ENCODE results near the gene PID1. TPM values are rescaled to one million over a fixed set of nuclear protein-coding genes. Genes with fewer than 3 reads are reported as not detected.

Gene PID1, protein sequence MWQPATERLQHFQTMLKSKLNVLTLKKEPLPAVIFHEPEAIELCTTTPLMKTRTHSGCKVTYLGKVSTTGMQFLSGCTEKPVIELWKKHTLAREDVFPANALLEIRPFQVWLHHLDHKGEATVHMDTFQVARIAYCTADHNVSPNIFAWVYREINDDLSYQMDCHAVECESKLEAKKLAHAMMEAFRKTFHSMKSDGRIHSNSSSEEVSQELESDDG
- total RNA-seq: 10 to 100 TPM; 13.5 to 60.3 (median 42.0) TPM

DNA sequence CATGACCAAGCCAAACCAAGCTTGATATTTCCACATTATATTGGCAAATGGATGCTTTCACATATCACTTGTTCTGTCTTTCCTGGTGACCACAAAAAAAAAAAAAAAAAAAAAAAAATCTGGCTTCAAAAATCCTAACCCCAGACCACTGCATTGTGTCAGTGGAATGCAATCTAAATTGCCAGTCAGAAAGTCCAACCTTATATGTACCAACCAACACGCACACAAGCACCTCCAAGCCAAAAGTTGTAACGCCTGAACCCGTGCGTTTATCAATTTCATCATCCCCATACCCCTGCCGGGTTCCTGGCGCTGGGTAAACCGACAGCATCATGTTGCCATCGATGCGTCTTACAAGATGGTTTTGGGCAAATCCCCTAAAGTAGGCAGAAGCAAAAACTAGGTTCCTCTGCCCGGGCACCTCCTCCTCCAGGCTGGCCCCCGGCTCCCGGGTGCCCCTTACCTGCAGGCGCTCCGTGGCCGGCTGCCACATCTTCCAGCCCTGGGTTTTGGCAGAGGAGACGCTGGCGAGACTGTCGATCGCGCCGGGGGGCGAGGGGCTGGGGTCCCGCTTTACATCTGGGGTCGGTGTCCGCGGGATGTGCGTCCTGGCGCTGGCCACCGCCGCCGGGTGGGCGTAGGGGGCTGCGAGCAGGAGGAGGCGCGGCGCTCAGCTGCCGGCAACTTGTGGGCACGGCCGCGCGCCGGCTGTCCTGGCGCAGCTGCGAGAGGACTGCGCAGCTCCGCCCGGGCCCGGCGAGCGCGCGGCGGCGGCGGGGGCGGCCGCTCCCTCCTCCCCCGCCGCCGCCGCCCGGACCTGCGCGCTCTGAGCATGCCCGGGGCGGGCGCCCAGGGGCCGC, at the start of gene PID1:
Gene PID1 (minus strand): TSS at position 737 of the 860 bp plus-strand sequence. CDS start 244 bp downstream, at position 493.
- no peaks in the 10 kb centered on the region for H3K27me3 ChIP-seq
- H3K36me3 ChIP-seq: no peaks in the 10 kb centered on the region
- intact Hi-C loops (cut with DNase I; ENCODE audit: low total_unique reads): no loop called here
- H3K9me3 ChIP-seq: no peaks in the 10 kb centered on the region
- TF ChIP-seq, protein P1, sequence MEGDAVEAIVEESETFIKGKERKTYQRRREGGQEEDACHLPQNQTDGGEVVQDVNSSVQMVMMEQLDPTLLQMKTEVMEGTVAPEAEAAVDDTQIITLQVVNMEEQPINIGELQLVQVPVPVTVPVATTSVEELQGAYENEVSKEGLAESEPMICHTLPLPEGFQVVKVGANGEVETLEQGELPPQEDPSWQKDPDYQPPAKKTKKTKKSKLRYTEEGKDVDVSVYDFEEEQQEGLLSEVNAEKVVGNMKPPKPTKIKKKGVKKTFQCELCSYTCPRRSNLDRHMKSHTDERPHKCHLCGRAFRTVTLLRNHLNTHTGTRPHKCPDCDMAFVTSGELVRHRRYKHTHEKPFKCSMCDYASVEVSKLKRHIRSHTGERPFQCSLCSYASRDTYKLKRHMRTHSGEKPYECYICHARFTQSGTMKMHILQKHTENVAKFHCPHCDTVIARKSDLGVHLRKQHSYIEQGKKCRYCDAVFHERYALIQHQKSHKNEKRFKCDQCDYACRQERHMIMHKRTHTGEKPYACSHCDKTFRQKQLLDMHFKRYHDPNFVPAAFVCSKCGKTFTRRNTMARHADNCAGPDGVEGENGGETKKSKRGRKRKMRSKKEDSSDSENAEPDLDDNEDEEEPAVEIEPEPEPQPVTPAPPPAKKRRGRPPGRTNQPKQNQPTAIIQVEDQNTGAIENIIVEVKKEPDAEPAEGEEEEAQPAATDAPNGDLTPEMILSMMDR (IDR thresholded peaks at IDR 0.05): no peak
- TF ChIP-seq POLR2AphosphoS5 (IDR thresholded peaks at IDR 0.05) (peak in 2 of 3 donors; percentile 42 to 47), POLR2A (IDR thresholded peaks at IDR 0.05) (no peak)
- H3K27ac ChIP-seq: peak within 1 kb of the TSS; percentile 60 to 84
- H3K4me3 ChIP-seq: peak within 1 kb of the TSS; percentile 63 to 94 (median 84)
- no peak for DNase-seq (ENCODE audit: low spot score in 2 of 2)
- no peaks in the 10 kb centered on the region for H3K4me1 ChIP-seq

DNA sequence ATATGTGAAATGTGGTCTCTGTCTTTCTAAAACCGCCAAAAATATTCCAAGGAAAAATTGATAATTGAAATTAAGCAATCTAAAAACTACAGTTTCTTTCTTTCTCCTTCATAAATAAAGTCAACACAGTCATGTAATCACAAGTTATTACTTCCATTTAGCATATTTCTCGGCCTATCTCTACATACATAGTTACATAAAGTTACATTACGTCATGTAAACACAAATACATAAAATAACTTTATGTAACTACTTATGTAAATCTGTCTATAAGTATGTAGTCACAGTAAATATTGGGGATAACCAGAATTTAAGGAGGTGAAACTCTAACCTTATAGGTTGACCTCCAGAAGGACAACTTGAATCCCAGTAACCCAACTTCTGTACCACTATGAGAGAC, 48.5 kb upstream of the PID1 start:
- Histone ChIP-seq H3K4me1 (no peaks in the 10 kb centered on the region), H3K27me3 (no peaks in the 10 kb centered on the region), H3K27ac (no peak overlapping the region), H3K4me3 (no peak overlapping the region), H3K9me3 (no peaks in the 10 kb centered on the region), H3K36me3 (no peaks in the 10 kb centered on the region)
- intact Hi-C loops (cut with DNase I; ENCODE audit: low total_unique reads): no loop called here
- TF ChIP-seq, protein P1 (IDR thresholded peaks at IDR 0.05): no peak
- no peak for DNase-seq (ENCODE audit: low spot score in 2 of 2)

DNA sequence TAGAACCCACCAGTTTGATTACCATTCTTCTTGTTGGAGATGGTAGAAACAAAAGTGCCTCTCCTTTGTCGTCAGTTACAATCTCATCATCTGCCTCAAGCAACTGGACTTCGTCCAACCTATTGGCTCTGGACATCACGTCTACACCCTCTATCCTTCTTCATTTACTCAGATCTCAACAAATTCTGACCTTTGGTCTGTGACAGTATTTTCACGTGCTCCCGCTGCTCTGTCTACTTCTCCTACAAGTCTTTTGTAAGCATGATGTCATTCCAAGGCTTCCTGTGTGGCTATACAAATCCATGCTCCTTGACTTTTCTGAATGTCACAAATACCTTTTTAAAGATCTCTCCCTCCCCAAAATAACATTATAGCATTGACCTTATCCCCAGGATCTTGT, 43.0 kb upstream of the PID1 start:
- H3K27ac ChIP-seq: peak overlapping the region in 1 of 2 donors; percentile 69
- TF ChIP-seq POLR2AphosphoS5 (IDR thresholded peaks at IDR 0.05) (no peak), POLR2A (IDR thresholded peaks at IDR 0.05) (no peak)
- TF ChIP-seq, protein P1 (IDR thresholded peaks at IDR 0.05): no peak
- no peak overlapping the region for H3K4me3 ChIP-seq
- no peaks in the 10 kb centered on the region for H3K27me3 ChIP-seq
- H3K9me3 ChIP-seq: no peaks in the 10 kb centered on the region
- DNase-seq (ENCODE audit: low spot score in 2 of 2): no peak
- H3K36me3 ChIP-seq: no peaks in the 10 kb centered on the region
- intact Hi-C loops (cut with DNase I; ENCODE audit: low total_unique reads): no loop called here
- no peaks in the 10 kb centered on the region for H3K4me1 ChIP-seq

DNA sequence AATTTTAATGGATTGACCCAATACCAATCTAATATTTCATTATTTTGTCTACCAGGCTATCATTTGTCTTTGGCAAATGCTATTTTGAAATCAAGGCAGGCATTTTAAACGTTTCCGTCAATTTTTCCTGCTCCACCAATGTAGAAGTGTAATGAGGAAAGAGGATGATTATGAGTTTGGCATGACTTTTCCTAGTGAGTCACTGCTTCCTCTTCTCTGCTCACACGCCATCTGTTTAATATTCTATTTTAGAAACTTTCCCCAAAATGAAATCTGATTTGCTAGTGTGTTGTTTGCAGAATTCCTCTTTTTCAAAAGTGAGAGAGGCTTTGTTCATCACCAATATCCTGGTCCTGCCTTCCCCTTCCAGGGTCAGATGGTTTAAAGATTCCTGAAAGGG, 42.5 kb upstream of the PID1 start:
- Histone ChIP-seq H3K4me3 (no peak overlapping the region), H3K27me3 (no peaks in the 10 kb centered on the region), H3K27ac (peak overlapping the region in 1 of 2 donors; percentile 69), H3K9me3 (no peaks in the 10 kb centered on the region), H3K4me1 (no peaks in the 10 kb centered on the region), H3K36me3 (no peaks in the 10 kb centered on the region)
- TF ChIP-seq POLR2AphosphoS5 (IDR thresholded peaks at IDR 0.05) (peak in 1 of 3 donors; percentile 18), POLR2A (IDR thresholded peaks at IDR 0.05) (no peak)
- intact Hi-C loops (cut with DNase I; ENCODE audit: low total_unique reads): no loop called here
- DNase-seq (ENCODE audit: low spot score in 2 of 2): no peak

DNA sequence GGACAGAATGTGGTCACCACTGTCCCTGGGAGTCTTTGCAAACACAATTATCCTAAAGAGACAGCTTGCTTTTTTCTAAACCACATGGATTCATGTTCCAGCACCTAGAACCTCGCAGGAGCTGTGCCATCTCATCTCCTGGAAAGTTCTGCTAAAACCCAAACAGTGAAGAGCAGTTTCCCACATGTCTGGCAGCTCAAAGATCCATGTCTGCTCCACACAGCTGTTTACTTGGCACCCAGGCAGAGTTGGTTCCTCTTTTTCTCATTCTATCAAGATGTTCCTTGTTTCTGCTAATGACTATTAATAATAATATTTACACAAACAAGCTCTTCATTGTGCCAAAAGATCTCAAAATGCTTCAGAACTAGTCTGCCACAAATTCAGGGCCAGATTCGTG, 30.1 kb upstream of the PID1 start:
- Histone ChIP-seq H3K9me3 (no peaks in the 10 kb centered on the region), H3K27ac (no peak overlapping the region), H3K4me3 (no peak overlapping the region), H3K27me3 (no peaks in the 10 kb centered on the region), H3K4me1 (no peaks in the 10 kb centered on the region), H3K36me3 (no peaks in the 10 kb centered on the region)
- TF ChIP-seq, protein P1 (IDR thresholded peaks at IDR 0.05): no peak
- no peak for TF ChIP-seq POLR2AphosphoS5 (IDR thresholded peaks at IDR 0.05)
- TF ChIP-seq POLR2A (IDR thresholded peaks at IDR 0.05): no peak
- intact Hi-C loops (cut with DNase I; ENCODE audit: low total_unique reads): no loop called here
- DNase-seq (ENCODE audit: low spot score in 2 of 2): no peak
